NCI-H82 treated with DMSO at 0.1 percent for 48 hours (cell line): ENCODE results near the gene IL32.

Experiments
- DNase-seq: peaks from one replicate; lab custom pipeline; 2025; ENCODE audit not compliant: unreplicated experiment; lab: John Stamatoyannopoulos, UW

IL32 gene, protein sequence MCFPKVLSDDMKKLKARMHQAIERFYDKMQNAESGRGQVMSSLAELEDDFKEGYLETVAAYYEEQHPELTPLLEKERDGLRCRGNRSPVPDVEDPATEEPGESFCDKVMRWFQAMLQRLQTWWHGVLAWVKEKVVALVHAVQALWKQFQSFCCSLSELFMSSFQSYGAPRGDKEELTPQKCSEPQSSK

DNA sequence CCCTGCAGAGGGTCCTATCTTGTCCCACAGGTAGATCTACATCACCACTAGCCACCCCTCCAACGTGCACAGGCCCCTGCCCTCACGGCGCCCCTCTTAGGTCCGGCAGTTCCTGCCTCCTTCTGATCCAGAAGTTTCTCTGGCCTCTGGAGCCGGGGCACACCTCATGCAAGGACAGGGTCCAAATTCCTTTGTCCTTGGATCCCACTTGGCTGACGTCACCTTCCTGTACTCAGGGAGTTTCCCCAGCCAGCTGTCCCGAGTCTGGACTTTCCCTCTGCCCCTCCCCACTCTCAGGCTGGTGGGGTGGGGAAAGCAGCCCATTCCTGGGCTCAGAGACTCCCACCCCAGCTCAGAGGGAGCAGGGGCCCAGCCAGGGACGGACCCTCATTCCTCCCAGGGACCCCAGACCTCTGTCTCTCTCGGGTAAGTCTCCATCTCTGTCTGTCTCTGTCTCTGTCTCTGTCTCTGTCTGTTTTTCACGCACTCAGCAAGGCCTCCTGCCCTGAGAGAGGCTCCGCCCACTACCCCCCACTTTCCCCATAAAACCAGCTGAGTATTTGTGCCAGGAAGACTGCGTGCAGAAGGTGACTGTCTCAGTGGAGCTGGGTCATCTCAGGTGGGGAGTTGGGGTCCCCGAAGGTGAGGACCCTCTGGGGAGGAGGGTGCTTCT is at the start of gene IL32:
TSS of gene IL32 (plus strand) at position 572 of the 673 bp plus-strand sequence. CDS start 172 bp downstream, outside the sequence.
- DNase-seq = no peak

DNA sequence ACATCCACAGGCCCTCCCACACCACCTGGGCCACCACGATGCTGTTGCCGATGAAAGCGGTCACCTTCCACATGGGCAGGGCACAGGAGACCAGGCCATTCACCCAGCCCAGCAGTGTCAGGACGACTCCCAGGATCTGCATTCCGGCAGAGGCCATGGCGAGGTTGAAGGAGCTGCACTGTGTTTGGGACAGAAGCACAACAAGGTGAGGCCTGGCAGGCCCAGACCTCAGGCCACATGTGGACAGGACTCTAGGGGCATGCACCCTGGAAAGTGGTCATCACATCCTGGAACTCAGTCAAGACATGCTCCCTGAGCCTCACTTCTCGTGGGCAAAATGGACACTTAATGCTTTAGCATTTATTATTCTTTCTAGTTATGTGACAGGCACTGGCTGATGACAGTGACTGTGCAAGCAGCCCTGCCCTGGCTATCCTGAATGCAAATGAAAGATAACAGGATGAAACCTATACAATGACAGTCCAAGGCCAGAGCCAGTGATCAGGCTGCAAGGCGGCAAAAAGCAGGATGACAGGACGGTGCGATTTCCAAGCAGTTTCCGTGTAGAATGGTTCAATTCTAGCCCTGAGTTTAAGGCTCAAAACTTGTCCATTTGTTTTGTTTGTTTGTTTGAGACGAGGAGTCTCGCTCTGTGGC is 49.4 kb upstream of the IL32 start:
- no peak for DNase-seq

DNA sequence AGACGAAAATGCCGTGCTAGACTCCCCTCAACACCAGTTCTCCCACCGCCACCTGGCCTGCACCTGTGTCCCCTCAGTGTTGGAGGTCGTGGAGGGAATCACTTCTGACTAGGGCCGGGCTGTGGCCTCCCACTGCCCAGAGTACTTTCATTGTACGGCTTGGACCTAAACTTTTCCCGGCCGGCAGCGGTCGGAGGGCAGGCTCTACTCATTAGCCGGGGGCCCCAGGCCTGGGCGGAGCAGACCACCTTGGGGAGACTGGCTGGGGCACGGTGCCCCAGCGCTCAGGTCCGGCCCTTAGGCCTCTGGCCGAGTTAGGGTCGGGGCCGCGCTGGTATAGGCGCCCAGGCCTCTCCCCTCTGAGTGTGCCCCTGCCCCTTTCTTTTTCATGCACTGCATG is 48.1 kb upstream of the IL32 start:
- no peak for DNase-seq

DNA sequence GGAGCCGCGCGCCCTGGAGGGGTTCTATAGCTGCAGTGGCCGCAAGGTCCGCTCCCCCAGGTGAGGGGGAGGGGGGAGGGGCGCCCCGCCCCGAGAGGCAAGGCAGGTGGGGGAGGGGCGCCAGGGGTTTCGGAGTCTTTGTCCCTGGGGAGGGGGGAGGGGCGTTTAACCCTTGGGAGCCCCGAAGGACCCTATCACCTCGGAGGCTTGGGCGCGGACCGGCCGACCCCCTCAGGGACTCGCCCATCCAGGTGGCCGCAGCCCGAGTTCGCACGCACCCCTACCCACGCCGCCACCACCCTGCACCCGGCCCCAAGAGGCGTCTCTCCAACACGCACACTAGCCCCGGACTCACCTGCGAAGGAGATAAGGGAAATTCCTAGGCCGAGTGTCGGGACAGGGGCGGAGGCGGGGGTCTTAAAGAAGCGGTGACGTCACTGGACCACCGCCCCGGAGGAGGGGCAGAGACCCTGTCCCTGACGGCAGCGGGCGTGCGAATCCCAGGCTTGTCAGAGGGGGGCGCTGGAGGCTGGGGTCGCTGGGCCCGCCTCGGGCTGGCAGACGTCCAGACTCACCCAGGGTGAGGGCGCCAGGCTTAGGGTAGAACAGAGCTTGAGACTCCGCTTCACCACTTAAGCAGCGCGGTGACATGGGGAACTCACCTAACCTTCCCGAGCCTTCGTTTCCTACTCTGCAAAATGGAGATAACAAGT is 47.5 kb upstream of the IL32 start, which contains the start of gene CLDN6:
TSS of gene CLDN6 (minus strand) at position 390 of the 713 bp plus-strand sequence. CDS start 2,162 bp downstream, outside the sequence.
- peak; percentile 23 for DNase-seq

DNA sequence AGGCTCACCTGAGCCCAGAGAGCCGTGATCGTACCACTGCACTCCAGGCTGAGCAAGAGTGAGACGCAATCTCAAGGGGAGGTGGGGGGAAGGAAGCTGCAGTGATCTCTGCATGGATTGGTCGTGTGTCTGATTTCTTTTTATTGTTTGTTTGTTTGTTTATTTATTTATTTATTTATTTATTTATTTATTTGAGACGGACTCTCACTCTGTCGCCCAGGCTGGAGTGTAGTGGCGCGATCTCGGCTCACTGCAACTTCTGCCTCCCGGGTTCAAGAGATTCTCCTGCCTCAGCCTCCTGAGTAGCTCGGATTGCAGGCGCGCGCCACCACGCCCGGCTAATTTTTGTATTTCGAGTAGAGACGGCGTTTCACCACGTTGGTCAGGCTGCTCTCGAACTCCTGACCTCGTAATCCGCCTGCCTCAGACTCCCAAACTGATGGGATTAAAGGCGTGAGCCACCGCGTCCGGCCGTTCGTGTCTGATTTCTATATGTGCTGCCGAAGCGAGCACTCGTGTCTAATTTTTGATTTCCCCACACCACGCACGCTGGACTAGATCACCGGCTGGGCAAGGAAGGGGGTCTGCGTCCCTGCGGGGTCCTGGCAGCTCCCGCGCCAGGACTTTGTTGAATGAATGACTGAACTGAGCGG is 45.7 kb upstream of the IL32 start:
- DNase-seq = peak; percentile 49

DNA sequence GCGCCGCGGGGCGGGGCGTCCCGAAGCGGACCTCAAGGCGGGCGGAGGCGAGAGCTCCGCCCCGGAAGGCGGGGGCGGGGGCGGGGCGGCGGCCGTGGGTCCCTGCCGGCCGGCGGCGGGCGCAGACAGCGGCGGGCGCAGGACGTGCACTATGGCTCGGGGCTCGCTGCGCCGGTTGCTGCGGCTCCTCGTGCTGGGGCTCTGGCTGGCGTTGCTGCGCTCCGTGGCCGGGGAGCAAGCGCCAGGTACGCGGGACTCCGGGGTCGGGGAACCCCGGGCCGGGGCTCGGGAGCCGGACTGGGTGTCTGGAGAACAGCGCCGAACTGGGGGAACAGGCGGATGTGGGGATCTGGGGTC is 45.2 kb upstream of the IL32 start, which contains the start of gene TNFRSF12A:
TSS of gene TNFRSF12A (plus strand) at position 122 of the 357 bp plus-strand sequence. CDS start at position 152, 30 bp downstream.
- no peak for DNase-seq

DNA sequence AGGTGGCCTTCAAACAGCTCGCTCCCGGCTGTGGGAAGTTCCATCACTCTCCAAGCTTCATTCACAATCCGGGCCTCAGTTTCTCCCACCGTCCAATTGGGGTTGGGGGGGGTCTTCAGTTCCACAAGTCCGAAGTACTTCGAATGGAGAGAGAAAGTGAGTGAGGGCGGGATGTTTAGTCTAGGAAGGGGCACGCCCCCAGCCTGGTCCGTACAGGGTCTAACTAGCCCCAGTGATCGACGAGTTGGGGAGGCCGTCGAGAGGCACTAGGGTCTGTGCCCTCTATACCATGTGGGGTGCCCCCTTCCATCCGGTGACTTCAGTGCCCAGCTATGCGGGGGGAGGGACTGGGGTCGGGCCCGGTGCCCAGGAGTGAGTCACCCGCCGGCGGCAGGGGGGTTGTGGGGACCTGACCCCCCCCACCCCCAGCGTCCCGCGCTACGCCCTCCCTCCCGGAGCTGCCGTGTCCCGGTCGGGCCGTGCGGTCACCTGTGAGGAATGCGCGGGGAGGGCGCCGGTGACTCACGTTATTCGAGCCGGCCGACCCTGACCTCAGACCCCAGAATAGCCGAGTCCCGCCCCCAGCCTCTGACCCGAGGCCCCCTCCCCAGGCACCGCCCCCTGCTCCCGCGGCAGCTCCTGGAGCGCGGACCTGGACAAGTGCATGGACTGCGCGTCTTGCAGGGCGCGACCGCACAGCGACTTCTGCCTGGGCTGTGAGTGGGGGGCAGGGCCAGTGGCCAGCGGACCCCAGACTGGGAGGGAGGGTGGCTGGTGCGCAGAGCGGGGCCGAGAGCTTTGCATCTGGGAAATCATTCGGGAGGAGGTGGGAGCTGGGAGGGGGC is 44.6 kb upstream of the IL32 start:
- no peak for DNase-seq

DNA sequence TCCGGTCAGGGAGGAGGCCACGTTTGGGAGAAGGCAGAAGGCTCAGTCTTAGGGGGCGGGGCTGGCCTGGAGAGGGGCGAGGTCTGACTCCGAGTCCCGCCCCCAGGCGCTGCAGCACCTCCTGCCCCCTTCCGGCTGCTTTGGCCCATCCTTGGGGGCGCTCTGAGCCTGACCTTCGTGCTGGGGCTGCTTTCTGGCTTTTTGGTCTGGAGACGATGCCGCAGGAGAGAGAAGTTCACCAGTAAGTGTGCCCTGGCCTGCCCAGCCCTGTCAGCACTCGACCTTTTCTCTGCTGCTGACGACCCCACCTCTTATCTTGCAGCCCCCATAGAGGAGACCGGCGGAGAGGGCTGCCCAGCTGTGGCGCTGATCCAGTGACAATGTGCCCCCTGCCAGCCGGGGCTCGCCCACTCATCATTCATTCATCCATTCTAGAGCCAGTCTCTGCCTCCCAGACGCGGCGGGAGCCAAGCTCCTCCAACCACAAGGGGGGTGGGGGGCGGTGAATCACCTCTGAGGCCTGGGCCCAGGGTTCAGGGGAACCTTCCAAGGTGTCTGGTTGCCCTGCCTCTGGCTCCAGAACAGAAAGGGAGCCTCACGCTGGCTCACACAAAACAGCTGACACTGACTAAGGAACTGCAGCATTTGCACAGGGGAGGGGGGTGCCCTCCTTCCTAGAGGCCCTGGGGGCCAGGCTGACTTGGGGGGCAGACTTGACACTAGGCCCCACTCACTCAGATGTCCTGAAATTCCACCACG is 43.8 kb upstream of the IL32 start:
- DNase-seq = peak; percentile 47

DNA sequence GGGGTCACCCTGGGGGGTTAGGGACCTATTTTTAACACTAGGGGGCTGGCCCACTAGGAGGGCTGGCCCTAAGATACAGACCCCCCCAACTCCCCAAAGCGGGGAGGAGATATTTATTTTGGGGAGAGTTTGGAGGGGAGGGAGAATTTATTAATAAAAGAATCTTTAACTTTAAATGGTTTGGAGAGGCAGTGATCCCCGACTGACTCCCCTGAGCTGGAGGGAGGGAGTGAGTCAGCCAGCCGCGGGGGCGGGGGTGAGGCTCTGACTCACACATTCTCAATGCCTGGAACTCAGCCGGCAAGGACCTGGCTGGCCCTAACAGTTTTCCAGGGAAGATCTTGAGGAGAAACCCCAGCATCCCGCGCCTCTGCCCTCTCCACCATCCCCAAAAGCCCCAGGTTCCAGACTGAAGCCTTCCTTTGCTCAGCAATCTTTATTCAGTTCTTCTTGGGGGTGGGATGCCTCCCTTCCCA is 43.2 kb upstream of the IL32 start:
- DNase-seq = no peak

DNA sequence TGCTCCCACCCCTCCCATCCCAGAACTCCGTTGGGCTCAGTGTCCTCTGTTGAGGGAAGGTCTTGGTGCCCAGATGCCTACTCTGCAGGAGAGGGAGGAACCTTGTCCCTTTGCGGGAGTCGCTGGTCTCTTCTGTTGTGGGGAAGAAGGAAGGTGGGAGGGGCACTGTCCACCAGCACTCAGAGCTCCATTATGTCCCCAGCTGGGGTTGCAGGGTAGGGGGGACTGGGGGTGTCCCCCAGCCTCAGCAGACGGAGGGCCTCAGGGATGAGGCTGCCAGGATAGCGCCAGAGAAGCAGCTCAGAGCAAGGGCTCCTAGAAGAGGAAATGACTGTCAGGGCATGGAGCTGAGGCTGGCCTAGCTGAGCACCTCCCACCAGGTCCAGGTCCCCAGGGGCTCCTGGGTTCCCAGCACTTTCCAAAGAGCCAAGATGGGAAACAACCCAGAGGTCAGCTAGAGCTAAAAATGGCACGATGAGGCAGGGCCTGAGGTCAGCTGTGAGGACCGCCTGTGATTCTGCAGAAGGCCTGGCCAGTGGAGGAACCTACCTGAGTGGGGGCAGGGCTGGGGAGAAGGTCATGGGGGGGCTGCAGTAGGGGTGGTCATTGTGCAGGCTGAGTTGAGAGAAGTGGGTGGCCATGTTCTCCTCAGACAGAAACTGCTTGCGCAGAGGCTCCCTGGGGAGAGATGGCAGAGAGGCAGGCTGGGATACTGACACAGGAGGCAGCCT is 42.6 kb upstream of the IL32 start:
- no peak for DNase-seq

DNA sequence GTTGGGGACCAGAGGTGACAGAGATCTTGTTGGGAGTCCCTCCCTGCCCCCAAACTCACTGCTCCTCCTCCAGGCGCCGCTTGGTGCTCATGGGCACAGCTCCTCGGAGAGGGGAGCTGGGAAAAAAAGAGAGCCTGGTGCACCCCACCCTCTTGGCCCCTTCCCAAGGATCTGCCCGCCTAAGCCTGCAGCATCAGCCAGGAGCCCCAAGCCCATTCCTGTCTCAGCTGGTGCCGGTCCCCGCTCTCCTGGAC is 42.1 kb upstream of the IL32 start:
- no peak for DNase-seq

DNA sequence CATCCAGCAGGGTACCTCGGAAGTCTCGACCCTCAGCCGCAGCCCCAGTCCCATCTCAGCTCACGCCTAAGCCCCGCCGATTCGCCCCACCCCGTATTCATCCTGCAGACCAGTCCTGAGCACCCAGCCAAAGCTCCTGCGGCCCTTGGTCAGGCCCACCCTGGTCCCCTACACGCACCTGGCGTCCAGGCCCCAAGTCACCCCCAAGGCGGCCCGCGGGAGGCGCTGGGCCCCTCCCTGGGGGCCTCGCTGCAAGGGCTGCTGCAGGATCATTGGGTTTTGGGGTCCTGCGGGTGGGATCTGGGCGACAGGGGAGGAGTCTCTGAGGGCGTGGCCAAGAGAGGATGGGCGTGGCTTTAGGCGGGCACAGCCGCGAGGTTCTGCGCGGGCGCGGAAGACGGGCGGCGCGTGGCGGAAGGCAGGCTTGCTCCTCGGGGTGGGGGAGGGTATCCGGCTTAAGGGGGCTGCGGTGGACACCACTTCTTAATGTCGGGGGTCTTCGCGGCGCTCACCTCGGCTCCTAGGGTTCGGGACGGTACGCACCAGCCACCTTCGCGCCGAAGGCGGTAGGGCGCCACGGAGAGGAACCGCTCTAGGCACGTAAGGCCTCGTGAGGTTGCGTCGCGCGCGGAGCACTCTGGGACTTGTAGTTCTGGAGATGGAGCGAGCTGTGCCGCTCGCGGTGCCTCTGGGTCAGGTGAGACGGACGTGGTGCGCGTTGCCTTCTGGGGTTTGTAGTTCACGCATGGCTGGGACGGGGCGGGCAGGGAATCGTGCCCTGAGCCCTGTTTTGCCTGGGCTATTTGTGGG is 41.6 kb upstream of the IL32 start, which contains the start of the genes HCFC1R1 and THOC6:
TSS of gene HCFC1R1 (minus strand) at position 274 of the 810 bp plus-strand sequence. CDS start at position 273, 1 bp downstream.
TSS of gene THOC6 (plus strand) at position 367 of the 810 bp plus-strand sequence. CDS start at position 659, 292 bp downstream.
- peak; percentile 94 for DNase-seq

DNA sequence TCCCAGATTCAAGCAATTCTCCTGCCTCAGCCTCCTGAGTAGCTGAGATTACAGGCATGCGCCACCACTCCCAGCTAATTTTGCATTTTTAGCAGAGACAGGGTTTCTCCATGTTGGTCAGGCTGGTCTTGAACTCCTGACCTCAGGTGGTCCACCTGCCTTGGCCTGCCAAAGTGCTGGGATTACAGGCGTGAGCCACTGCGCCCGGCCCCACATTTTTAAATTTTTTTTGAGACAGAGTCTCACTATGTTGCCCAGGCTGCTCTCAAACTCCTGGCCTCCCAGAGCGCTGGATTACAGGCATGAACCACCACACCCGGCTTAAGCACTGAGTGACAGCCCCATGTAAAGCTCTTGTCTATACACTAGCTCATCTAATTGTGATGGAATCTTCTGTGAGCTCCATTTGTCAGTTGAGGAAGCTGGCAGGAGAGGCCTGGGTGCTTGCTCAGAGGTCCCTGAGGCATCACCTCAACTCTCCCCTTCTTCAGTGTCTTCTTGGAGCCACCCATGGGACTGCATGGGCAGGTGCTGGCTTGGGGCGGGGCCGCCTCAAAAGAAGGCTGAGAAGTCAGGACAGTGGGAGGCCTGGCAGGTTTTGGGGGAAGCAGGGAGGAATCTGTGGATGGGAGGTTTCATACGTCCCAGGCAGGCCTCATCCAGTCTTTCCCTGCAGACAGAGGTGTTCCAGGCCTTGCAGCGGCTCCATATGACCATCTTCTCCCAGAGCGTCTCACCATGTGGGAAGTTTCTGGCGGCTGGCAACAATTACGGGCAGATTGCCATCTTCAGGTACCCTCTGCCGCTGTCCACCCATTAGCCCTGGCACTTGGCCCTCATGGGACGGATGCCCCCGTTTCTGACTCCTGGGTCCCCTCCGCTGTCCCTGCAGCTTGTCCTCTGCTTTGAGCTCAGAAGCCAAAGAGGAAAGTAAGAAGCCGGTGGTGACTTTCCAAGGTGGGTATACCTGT is 40.1 kb upstream of the IL32 start:
- no peak for DNase-seq

DNA sequence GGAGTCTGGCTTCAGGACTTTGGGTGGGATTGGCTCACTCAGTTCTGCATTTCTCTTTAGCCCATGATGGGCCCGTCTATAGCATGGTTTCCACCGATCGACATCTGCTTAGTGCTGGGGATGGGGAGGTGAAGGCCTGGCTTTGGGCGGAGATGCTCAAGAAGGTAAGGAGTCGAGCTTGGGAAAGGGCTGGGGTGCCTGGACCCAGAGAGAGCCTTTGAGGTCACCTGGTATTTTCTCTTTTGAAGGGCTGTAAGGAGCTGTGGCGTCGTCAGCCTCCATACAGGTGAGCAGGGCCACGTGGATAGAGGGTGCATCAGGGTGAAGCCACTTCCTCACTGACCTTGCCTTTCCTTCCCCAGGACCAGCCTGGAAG is 39.4 kb upstream of the IL32 start:
- DNase-seq = no peak

DNA sequence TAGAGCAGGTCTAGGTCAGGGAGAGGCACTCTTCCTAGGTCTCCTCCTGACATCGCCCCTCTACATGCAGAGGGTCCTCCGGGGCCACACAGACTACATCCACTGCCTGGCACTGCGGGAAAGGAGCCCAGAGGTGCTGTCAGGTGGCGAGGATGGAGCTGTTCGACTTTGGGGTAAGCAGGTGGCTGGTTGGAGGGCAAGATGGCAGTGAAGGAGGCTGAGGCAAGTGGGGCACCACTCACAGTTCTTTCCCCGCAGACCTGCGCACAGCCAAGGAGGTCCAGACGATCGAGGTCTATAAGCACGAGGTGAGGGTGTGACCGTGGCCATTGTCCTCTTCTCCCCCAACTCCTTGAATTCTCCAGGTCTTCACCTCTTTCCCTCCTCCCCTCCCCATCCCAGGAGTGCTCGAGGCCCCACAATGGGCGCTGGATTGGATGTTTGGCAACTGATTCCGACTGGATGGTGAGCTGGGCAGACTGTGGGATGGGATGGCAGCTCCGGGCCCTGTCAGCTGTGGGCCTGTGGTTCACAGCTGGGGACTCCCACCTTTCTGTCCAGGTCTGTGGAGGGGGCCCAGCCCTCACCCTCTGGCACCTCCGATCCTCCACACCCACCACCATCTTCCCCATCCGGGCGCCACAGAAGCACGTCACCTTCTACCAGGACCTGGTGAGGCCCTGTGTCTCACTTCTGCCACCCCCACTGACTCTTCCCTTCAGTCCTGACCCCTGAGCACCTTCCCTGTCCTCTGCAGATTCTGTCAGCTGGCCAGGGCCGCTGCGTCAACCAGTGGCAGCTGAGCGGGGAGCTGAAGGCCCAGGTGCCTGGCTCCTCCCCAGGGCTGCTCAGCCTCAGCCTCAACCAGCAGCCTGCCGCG is 38.6 kb upstream of the IL32 start:
- DNase-seq = no peak

DNA sequence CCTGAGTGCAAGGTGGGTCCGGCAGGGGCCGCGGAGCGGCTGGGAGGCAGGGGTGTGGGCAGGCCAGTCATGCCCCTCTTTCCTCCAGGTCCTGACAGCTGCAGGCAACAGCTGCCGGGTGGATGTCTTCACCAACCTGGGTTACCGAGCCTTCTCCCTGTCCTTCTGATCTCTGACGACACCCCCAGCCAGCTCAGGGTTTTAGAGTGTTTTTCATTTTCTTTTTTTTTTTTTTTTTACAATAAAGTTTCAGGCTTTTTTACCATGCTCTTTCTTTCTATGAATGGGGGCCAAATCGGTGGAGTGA is 38.0 kb upstream of the IL32 start:
- no peak for DNase-seq
